ENCODE results near the gene GRID1. TPM values are rescaled to one million over a fixed set of nuclear protein-coding genes. Genes with fewer than 3 reads are reported as not detected.

The GRID1 gene
- polyA plus RNA-seq, 1 experiment: 0.49 TPM

DNA sequence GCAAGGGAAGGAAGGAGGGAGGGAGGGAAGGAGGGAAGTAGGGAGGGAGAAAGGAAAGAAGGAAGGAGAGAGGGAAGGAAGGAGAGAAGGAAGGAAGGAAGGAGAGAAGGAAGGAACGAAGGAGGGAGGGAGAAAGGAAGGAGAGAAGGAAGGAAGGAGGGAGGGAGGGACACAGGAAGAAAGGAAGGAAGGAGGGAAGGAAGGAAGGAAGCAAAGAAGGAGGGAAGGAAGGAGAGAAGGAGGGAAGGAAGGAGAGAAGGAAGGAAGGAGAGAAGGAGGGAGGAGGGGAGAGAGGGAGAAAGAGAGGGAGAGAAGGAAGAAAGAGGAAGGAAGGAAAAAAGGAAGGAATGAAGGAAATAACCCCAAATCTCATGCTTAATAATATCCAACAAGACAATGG is 630.6 kb downstream of the GRID1 start:
- DNase-seq (ENCODE audit: low read depth): no peak
- ChIA-PET POLR2A (no interaction called here), CTCF (no interaction called here)
- Histone ChIP-seq H3K27me3 (ENCODE audit: control insufficient read depth, insufficient read depth, low read length) (no peaks in the 10 kb centered on the region), H3K4me3 (ENCODE audit: low read depth, low read length) (no peak overlapping the region), H3K36me3 (ENCODE audit: control insufficient read depth, insufficient read depth, low read length) (no peaks in the 10 kb centered on the region)
- TF ChIP-seq, protein P1, sequence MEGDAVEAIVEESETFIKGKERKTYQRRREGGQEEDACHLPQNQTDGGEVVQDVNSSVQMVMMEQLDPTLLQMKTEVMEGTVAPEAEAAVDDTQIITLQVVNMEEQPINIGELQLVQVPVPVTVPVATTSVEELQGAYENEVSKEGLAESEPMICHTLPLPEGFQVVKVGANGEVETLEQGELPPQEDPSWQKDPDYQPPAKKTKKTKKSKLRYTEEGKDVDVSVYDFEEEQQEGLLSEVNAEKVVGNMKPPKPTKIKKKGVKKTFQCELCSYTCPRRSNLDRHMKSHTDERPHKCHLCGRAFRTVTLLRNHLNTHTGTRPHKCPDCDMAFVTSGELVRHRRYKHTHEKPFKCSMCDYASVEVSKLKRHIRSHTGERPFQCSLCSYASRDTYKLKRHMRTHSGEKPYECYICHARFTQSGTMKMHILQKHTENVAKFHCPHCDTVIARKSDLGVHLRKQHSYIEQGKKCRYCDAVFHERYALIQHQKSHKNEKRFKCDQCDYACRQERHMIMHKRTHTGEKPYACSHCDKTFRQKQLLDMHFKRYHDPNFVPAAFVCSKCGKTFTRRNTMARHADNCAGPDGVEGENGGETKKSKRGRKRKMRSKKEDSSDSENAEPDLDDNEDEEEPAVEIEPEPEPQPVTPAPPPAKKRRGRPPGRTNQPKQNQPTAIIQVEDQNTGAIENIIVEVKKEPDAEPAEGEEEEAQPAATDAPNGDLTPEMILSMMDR (IDR thresholded peaks at IDR 0.05; ENCODE audit: insufficient read depth, low read depth, low read length): no peak

DNA sequence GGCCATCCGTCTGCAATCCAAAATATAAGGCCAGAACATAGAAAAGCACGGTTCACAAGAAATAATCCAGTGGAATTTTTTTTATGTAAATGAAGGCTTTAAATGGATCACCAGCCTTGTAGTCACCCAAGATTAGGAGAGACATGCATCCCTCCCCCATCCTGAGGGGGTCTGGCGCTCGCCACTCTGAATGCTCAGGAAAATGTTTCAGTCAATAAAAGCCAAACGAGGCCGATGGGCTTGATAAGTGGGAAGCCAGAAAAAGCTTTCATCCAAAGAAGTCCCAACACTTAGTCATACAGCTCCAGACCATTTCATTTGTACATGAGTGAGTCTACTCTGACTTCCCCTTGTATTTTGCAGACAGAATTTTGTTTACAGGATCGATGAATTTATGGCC is 631.8 kb downstream of the GRID1 start:
- TF ChIP-seq, protein P1 (IDR thresholded peaks at IDR 0.05; ENCODE audit: insufficient read depth, low read depth, low read length): no peak
- no peak for DNase-seq (ENCODE audit: low read depth)
- ChIA-PET CTCF (no interaction called here), POLR2A (no interaction called here)
- no peak overlapping the region for H3K4me3 ChIP-seq (ENCODE audit: low read depth, low read length)
- no peaks in the 10 kb centered on the region for H3K27me3 ChIP-seq (ENCODE audit: control insufficient read depth, insufficient read depth, low read length)
- H3K36me3 ChIP-seq (ENCODE audit: control insufficient read depth, insufficient read depth, low read length): no peaks in the 10 kb centered on the region

DNA sequence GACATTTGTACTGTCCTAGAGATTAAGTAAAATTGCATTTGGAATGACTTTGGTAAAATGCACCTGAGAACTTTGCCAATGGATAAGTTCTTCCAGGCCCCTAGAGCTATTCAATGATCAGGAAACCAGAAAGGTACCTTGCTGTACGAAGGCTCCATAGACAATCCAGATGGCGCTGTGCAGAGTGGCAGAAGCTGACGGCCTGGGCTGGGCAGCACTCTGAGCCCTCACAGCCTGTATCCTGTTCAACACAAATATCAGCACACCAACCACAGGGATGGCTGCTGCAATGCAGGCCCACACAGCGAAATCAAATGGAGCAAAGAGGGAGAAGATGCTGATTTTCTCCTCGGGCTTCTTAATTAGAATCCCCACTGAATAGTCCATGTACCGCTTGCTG is 642.4 kb downstream of the GRID1 start:
- Histone ChIP-seq H3K4me3 (ENCODE audit: low read depth, low read length) (no peak overlapping the region), H3K27me3 (ENCODE audit: control insufficient read depth, insufficient read depth, low read length) (no peaks in the 10 kb centered on the region), H3K36me3 (ENCODE audit: control insufficient read depth, insufficient read depth, low read length) (no peaks in the 10 kb centered on the region)
- ChIA-PET POLR2A (no interaction called here), CTCF (no interaction called here)
- TF ChIP-seq, protein P1 (IDR thresholded peaks at IDR 0.05; ENCODE audit: insufficient read depth, low read depth, low read length): no peak
- DNase-seq (ENCODE audit: low read depth): no peak

DNA sequence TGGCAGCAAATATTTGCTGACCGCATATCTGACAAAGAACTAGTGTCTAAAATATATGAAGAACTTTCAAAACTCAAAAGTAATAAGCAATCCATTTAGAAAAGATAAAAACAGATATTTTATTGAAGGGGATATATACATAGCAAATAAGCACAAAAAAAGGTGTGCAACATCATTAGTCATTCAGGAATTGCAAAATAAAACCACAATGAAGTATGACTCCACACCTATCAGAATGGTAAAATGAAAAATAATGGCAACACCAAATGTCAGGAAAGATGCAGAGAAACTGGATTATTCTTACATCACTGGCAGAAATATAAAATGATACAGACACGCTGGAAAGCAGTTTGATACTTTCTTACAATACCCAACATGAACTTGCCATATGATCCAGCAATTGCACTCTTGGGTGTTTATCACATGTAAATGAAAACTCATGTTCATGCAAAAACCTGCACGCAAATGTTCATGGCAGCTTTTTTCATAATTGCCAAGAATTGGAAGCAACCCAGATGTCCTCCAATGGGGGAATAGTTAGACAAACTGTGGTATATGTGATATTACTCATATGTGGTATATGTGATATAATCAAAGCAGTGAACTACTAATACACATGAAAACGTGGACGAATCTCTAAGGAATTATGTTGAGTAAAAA is 645.5 kb downstream of the GRID1 start:
- ChIA-PET POLR2A (no interaction called here), CTCF (no interaction called here)
- no peaks in the 10 kb centered on the region for H3K36me3 ChIP-seq (ENCODE audit: control insufficient read depth, insufficient read depth, low read length)
- TF ChIP-seq, protein P1 (IDR thresholded peaks at IDR 0.05; ENCODE audit: insufficient read depth, low read depth, low read length): no peak
- H3K4me3 ChIP-seq (ENCODE audit: low read depth, low read length): no peak overlapping the region
- H3K27me3 ChIP-seq (ENCODE audit: control insufficient read depth, insufficient read depth, low read length): no peaks in the 10 kb centered on the region
- DNase-seq (ENCODE audit: low read depth): no peak

DNA sequence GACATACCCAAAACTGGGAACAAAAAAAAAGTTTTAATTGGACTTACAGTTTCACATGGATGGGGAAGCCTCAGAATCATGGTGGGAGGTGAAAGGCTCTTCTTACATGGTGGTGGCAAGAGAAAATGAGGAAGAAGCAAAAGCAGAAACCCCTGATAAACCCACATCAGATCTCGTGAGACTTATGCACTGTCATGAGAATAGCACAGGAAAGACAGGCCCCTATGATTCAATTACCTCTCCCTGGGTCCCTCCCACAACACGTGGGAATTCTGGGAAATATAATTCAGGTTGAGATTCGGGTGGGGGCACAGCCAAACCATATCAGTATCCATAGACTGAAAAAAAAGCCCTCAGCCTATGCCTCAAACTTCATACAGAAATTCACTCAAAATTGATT is 647.2 kb downstream of the GRID1 start:
- ChIA-PET POLR2A (no interaction called here), CTCF (no interaction called here)
- Histone ChIP-seq H3K27me3 (ENCODE audit: control insufficient read depth, insufficient read depth, low read length) (no peaks in the 10 kb centered on the region), H3K36me3 (ENCODE audit: control insufficient read depth, insufficient read depth, low read length) (no peaks in the 10 kb centered on the region), H3K4me3 (ENCODE audit: low read depth, low read length) (no peak overlapping the region)
- TF ChIP-seq, protein P1 (IDR thresholded peaks at IDR 0.05; ENCODE audit: insufficient read depth, low read depth, low read length): no peak
- DNase-seq (ENCODE audit: low read depth): no peak
